Activated gamma-delta T cell treated with Interleukin-2 at 50 U/mL for 16 hours (primary cell): ENCODE results near the gene TIAM1.

Experiments used
- DNase-seq: peaks from one replicate; pipeline ENCODE4 v3.0.0-alpha.2; 2020

TIAM1 gene

GRCh38 chr21:31196724-31197123 lies 147.3 kb downstream of the TIAM1 start:
- no peak for DNase-seq

DNA sequence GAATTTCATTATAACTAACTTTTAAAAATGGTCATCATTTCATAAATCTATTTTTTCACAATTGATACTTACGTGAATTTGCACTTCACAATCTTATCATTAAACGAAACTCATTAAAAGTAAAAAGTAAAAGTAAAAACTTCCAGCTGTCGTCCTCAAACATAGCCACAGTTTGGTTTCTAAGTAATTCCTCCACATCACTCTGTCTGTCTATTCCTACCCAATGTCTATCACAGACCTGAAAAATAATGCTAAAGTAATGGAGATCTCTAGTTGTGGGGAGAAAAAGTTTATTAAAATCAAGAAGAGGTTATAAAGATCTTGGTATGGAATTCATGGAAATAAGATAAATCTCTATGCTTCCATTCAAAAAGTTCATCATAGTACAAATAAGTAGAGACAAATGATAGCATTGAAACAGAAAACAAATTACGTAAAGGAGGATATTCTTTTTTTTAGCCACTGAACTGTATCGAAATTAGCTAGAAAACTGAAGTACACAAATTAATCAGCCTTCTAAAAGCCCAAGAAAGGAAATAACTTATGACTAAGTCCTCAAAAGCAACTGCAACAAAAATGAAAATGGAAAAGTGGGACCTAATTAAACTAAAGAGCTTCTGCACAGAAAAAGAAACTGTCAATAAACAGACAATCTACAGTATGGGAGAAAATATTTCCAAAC lies 148.6 kb downstream of the TIAM1 start:
- no peak for DNase-seq

DNA sequence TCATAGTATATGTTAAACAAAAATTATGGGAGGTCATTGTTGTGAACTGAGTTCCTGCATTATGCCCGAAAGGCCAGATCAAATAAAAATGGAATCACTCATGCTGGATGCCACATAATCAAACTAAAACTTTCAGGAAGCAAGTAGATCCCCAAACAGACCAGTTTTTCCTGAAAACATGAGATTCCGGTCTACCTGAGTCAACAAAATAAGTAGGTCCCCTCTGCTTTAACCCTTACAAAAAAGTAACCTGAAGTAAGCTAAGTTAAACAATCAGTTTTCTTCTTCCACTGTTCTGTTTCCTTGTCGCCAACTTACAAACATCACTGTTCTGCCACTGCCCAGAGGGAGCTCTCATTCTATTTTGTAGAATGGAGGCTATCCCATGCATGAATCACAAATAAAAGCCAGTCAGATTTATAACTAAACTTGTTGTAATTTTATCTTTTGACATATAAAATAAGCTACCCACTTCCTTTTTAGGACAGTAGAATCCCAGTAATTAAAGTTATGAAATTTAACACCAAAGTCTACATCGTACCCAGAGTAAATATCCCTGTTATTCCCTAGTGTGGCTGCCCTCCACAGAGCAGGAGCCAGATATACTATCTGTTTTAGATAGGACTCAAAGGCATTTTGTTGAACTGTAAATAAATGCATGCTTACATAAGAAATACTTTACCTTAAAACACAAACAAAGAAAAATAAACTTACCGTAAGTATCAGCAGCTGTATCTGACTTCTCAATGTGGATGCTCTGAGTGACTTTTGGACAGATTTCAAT lies 149.4 kb downstream of the TIAM1 start:
- no peak for DNase-seq

- no peak for DNase-seq
These were observed 150.3 kb downstream of the TIAM1 start for GRCh38 chr21:31193761-31194160.

DNA sequence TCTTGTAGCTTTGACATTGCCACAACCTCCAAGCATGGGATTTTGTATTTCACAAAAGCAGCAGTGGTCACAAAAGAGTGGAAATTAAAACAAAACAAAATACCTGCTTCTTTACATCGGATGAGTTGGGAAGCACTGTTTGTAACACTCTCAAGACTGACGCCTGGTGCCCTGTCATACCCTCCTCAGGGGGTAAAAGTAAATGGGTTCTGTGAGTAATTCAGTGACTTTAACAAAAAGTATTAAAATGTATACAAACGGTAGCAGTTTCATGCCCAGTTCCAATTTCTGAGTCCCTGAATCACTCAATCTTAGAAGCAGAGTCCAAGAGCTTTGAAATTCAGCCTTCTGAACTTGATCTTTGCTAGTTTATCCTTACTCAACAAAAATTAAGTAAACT lies 152.5 kb downstream of the TIAM1 start:
- DNase-seq = no peak

GRCh38 chr21:31190516-31190915 lies 153.5 kb downstream of the TIAM1 start:
- no peak for DNase-seq

DNA sequence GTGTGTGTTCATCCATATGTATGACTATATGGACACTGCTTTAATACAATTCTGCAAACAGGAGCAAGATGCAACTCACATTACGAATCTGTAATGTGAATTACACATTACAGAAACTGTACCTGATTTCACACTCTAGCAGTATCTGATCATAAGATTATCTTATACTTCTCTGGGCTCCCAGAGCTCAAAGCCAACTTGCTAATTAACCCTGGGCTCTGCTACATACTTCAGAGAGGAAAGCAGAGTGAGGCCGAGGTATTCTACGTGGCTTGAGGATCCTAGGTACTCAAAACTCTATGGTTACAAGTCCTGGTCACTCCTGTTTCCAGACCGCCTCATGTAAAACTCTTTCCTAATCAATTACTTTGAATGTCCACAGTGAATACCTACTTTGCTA lies 156.6 kb downstream of the TIAM1 start:
- DNase-seq = no peak

- no peak for DNase-seq
These were observed 157.1 kb downstream of the TIAM1 start for GRCh38 chr21:31186916-31187315.

DNA sequence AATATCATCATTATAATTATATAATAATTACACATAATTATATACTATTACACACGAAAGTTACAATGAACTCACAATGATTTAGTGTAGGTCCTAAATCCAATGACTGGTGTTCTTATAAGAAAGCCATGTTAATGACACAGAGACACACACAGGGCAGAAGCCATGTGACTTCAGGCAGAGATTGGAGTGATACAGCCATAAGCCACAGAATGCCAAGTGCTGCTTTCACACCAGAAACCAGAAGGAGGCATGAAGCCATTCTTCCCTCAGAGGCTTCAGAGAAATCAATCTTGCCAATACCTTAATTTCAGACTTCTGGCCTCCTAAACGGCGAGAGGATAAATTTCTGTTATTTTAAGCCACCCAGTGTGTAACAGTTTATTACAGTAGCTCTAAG lies 158.4 kb downstream of the TIAM1 start:
- no peak for DNase-seq

GRCh38 chr21:31184876-31185275 lies 159.2 kb downstream of the TIAM1 start:
- no peak for DNase-seq

DNA sequence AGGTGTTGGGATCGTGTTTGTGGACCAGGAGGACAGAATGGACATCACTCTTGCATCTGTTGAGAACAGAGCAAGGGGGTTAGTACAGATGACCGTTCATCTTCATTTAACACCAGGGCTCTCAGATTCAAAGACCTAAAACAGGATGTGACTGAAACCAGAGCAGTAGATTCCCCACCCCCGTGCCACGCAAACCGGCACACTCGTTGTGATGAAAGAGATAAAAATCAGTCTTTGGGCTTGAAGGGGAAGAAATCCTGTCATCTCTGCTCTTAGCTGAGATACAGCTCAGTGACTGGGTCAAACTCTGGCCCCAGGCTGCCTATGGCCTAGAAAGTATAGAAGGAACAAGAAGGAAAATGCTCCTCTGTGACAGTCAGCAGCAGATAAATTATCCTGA lies 159.6 kb downstream of the TIAM1 start:
- peak; percentile 34 for DNase-seq

- DNase-seq = peak; percentile 54
These were observed 161.6 kb downstream of the TIAM1 start for GRCh38 chr21:31182231-31183140.

DNA sequence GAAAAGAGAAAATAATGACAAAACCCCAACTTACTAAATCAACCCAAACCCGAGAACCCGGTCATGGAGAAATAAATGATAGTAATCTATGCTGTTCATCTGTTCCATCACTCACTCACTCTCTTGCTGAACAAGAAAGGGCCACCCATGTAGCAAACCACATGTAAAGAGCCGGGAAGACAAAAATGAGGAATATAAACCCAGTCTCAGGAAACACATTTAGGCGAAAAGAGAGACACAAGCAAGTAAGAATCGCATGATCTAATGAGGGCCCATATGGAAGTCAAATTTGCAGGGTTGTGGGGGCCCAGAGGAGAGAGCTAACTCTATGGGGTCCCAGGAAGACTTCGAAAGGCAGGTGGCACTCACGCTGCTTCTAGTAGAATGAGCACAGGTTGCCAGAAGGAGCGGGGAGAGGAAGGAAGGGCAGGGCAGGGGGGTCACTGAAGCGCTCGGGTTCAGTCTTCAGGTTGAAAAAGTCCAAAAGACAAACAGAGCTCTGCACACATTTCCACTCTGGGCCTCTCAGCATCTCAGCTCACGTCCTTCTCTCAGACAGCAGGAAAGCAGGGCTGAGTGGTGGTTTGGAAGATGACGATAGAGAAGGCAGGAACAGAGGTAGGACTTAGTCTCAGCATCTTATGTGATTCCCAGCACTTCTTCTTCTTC lies 162.8 kb downstream of the TIAM1 start:
- peak; percentile 21 for DNase-seq

GRCh38 chr21:31180256-31181081 lies 163.6 kb downstream of the TIAM1 start:
- no peak for DNase-seq

DNA sequence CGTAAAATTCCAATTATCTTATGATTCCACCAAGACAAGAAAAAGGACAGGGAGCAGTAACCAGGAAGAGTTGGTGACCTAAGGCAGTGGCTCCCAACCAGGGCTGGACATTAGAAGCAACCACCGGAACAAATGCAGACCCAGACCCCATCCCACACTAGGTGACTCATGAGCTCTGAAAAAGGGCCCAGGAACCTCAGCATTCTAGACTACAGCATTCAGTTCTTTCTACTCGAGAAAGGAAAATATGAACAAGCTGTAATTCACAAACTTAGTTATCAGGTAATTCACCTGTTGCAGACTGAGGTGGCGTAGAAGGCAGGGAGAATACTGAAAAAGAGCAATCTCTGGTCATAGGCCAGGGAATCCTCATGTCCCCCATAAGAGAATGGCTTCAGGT lies 167.3 kb downstream of the TIAM1 start:
- no peak for DNase-seq

DNA sequence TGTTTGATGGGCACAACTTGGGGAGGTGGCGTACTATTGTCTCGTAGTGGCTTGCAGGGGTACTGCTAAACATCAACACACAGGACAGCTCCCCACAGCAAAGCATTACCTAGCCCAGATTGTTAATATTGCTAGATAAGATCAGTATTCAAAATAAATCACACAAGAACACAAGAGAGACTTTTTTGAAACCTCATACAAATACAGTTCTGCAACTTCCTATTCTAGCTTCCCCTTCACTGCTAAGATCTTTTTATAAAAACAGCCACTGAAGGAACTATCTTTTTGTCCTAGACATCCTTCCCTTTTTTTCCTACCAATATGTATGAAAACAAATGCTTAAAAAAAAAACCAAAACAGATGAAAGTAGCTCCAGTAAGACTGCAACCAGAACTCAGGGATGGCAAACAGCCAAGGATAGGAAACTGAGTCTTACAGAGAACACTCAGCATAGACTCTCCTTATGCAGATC lies 167.9 kb downstream of the TIAM1 start:
- no peak for DNase-seq

- no peak for DNase-seq
These were observed 170.0 kb downstream of the TIAM1 start for GRCh38 chr21:31173881-31174555.

DNA sequence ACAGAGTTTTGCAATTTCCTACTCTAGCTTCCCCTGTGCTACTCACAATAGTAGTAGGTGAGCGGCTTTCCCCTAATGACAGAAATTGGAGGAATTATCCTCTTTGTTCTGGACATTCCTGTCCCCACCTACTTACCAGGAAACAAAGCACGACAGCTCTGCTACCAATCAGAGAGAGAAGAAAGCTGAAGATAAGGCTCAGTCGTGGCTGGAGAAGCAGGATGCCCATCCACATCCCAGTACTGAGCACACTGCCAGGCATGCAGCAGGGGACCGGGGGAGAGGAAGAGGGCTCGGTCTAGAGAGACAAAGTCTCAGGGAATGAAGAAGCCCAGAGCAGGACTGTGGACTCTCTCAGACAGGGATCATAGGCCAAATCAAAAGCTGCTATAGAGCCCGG lies 171.7 kb downstream of the TIAM1 start:
- DNase-seq = no peak

DNA sequence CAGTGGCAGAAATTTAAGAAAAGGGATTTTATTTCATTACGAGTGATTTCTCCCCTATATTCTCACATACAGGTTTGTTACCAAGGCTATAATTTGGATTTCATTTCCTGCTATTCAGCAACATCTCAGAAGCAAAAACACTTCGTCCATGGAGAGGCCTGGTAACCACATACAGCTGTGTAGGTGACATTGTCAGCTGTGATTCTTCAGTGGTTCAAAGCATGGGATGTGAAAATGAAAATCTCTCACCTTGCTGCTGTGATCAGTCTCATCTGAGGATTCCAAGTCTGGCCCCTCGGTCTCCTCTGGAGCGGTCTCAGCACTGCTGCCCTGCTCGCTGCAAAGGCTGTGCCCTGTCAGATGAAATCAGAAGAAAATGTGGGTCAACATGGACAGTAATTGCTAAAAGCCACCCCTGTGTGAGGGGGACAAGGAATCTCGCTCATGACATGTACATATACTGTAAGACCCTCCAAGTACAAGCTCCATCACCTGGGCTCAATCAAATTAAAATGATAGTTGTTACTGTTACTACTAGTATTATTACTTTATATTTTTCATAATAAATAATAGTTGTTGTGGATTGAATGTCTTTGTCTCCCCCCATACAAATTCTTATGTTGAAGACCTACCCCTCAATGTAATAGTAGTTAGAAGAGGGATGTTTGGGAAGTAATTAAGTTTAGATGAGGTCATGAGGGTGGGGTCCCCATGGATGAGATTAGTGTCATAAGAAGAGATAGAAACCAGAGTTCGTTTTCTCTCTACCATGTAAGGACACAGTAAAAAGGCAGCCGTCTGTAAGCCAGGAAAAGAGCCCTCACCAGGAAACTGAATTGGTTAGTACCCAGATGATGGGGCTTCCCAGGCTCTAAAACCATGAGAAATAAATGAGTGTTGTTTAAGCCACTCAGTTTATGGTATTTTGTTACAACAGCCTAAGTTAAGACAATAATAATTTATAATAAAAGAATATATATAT lies 179.1 kb downstream of the TIAM1 start:
- DNase-seq = no peak

DNA sequence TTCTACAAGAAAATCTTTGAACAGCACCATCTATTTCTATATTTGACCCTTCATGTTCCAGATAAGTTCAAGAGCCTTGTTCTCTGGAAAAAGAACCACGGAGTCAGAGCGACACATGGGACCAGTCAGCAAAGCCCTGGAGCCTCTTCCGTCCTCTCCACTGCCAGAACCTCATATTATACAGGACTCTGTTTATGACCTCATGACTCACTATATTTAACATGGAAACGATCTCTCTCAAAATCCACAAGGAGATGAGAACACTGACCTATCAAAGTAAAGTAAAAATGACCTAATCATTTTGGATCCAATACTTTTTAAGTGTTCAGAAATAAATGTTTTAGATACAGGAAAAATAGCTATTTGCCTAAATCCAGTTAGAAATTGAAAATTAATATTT lies 181.2 kb downstream of the TIAM1 start:
- no peak for DNase-seq
